Trophoblast cell (in vitro differentiated cells and primary cell): ENCODE measurements around the gene ITGA11.

ENCODE experiments used
- DNase-seq, 2 donors: peaks; one replicate each; pipeline ENCODE4 v3.0.0-alpha.2; 2016
- H2AFZ ChIP-seq: 2 replicates; pipeline ENCODE4 v1.6.1; 2013; ENCODE audit warnings: low read length, moderate library complexity, mild to moderate bottlenecking; ENCODE audit not compliant: insufficient read depth, poor library complexity
- H2AK5ac ChIP-seq: 2 replicates; pipeline ENCODE4 v1.6.1; 2013; ENCODE audit warnings: mild to moderate bottlenecking, low read length
- H2BK120ac ChIP-seq: 2 replicates; pipeline ENCODE4 v1.6.1; 2013; ENCODE audit warnings: low read length, mild to moderate bottlenecking, moderate library complexity; ENCODE audit not compliant: insufficient read depth, poor library complexity
- H2BK12ac ChIP-seq: 2 replicates; pipeline ENCODE4 v1.6.1; 2013; ENCODE audit warnings: mild to moderate bottlenecking, low read length, moderate library complexity
- H2BK5ac ChIP-seq: 2 replicates; pipeline ENCODE4 v1.6.1; 2013; ENCODE audit warnings: low read length, low read depth, moderate library complexity, mild to moderate bottlenecking; ENCODE audit not compliant: poor library complexity
- H3K14ac ChIP-seq: 2 replicates; pipeline ENCODE4 v1.6.1; 2013; ENCODE audit warnings: mild to moderate bottlenecking, low read length
- H3K18ac ChIP-seq: 2 replicates; pipeline ENCODE4 v1.6.1; 2013; ENCODE audit warnings: mild to moderate bottlenecking, low read length
- H3K23ac ChIP-seq: 2 replicates; pipeline ENCODE4 v1.6.1; 2013; ENCODE audit warnings: low read length
- H3K27ac ChIP-seq: 2 replicates; pipeline ENCODE4 v1.5.1; 2013; ENCODE audit warnings: low read depth, mild to moderate bottlenecking, inconsistent platforms, low read length, moderate library complexity
- H3K27me3 ChIP-seq: 2 replicates; pipeline ENCODE4 v1.6.1; 2013; ENCODE audit warnings: inconsistent platforms, mild to moderate bottlenecking, low read length, moderate library complexity; ENCODE audit not compliant: insufficient read depth
- H3K36me3 ChIP-seq, 2 experiments: 1 replicate in 1 of 2; 2 replicates in 1 of 2; pipeline ENCODE4 v1.6.1; 2013; ENCODE audit warnings: low read length in 2 of 2, mild to moderate bottlenecking in 2 of 2, moderate library complexity in 1 of 2; ENCODE audit not compliant: insufficient read depth in 2 of 2, control insufficient read depth in 1 of 2
- H3K4ac ChIP-seq: 2 replicates; pipeline ENCODE4 v1.6.1; 2013; ENCODE audit warnings: low read depth, mild to moderate bottlenecking, low read length, moderate library complexity
- H3K4me1 ChIP-seq, 2 experiments: 1 replicate in 1 of 2; 2 replicates in 1 of 2; pipeline ENCODE4 v1.6.1; 2013; ENCODE audit warnings: low read length in 2 of 2, mild to moderate bottlenecking in 2 of 2, moderate library complexity in 1 of 2; ENCODE audit not compliant: insufficient read depth in 2 of 2, control insufficient read depth in 1 of 2
- H3K4me2 ChIP-seq: 2 replicates; pipeline ENCODE4 v1.6.1; 2013; ENCODE audit warnings: inconsistent platforms, mild to moderate bottlenecking, low read length, moderate library complexity
- H3K4me3 ChIP-seq: 2 replicates; pipeline ENCODE4 v1.5.1; 2013; ENCODE audit warnings: mild to moderate bottlenecking, low read depth, low read length, inconsistent platforms
- H3K79me1 ChIP-seq: one replicate; pipeline ENCODE4 v1.6.1; 2013; ENCODE audit warnings: low read length
- H3K79me2 ChIP-seq: 2 replicates; pipeline ENCODE4 v1.6.1; 2013; ENCODE audit warnings: low read length, mild to moderate bottlenecking; ENCODE audit not compliant: control insufficient read depth, insufficient read depth, poor library complexity
- H3K9ac ChIP-seq: 2 replicates; pipeline ENCODE4 v1.6.1; 2013; ENCODE audit warnings: mild to moderate bottlenecking, low read length
- H3K9me3 ChIP-seq: 2 replicates; pipeline ENCODE4 v1.6.1; 2013; ENCODE audit warnings: low read depth, mild to moderate bottlenecking, control low read depth, inconsistent platforms, low read length; ENCODE audit not compliant: insufficient read depth
- H4K12ac ChIP-seq: 2 replicates; pipeline ENCODE4 v1.6.1; 2013; ENCODE audit warnings: low read depth, mild to moderate bottlenecking, low read length, moderate library complexity
- H4K8ac ChIP-seq: 2 replicates; pipeline ENCODE4 v1.6.1; 2013; ENCODE audit warnings: low read depth, mild to moderate bottlenecking, low read length, moderate library complexity
- H4K91ac ChIP-seq: one replicate; pipeline ENCODE4 v1.6.1; 2013; ENCODE audit warnings: low read depth, mild to moderate bottlenecking, low read length, moderate library complexity
- WGBS: extraction: QIAGEN DNeasy Blood & Tissue Kit; methylation state at CpG from one replicate; pipeline ENCODE4 v1.1.7; 2013; ENCODE audit warnings: missing lambda C conversion rate; ENCODE audit not compliant: insufficient read length, insufficient coverage; ENCODE audit errors: extremely low coverage; 5-methylcytosine and 5-hydroxymethylcytosine counted together

ITGA11 gene

DNA sequence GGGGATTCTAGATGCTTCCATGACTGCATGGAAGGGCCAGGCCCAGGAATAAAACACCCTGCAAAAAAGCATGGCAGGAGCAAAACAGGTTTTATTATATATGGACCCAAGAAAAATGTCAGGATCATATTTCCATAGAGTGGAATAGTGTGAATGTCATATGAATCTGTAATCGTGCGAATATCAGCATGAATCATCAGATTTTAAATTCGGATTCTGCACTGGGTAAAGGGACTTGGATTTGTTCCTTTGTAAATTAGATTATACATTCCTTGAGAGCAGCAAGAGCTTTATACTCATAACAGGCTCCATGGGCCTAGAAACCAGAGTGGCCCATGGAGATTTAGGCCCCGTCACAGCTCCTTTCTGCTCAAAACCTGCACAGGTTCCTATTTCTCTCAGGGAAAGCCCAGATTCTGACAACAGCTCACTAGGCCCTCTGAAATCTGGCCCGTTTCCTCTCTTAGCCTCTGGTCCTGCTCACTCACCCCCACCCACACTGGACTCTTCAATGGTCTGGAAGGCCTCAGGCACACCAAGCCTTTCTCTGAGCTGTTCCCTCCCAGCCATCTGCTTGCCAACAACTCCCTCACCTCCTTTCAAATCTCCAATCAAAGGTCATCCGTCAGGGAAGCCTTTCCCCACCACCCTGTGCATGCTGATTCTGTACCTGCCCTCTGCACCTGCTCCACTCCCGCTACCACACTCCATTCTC lies 78.4 kb downstream of the ITGA11 start:
- Histone ChIP-seq H2BK5ac (no peak overlapping the region), H3K4me1 (peaks cover 0 to 5% of the 10 kb centered on the region in 2 experiments), H3K23ac (no peak overlapping the region), H3K14ac (no peak overlapping the region), H3K4me2 (no peak overlapping the region), H2BK120ac (no peak overlapping the region), H3K27me3 (no peaks in the 10 kb centered on the region), H2AK5ac (no peak overlapping the region), H2AFZ (no peak overlapping the region), H3K9me3 (peaks cover 3% of the 10 kb centered on the region), H3K4me3 (no peak overlapping the region), H3K18ac (no peak overlapping the region), H3K79me2 (no peaks in the 10 kb centered on the region), H3K4ac (no peak overlapping the region), H4K91ac (no peak overlapping the region), H3K27ac (no peak overlapping the region), H2BK12ac (no peak overlapping the region), H3K36me3 (no peaks in the 10 kb centered on the region), H4K12ac (no peak overlapping the region), H4K8ac (no peak overlapping the region), H3K9ac (no peak overlapping the region), H3K79me1 (peaks cover 2% of the 10 kb centered on the region)
- no CpG with 5 or more reads among the region's 7 CpGs for WGBS
- no peak for DNase-seq

DNA sequence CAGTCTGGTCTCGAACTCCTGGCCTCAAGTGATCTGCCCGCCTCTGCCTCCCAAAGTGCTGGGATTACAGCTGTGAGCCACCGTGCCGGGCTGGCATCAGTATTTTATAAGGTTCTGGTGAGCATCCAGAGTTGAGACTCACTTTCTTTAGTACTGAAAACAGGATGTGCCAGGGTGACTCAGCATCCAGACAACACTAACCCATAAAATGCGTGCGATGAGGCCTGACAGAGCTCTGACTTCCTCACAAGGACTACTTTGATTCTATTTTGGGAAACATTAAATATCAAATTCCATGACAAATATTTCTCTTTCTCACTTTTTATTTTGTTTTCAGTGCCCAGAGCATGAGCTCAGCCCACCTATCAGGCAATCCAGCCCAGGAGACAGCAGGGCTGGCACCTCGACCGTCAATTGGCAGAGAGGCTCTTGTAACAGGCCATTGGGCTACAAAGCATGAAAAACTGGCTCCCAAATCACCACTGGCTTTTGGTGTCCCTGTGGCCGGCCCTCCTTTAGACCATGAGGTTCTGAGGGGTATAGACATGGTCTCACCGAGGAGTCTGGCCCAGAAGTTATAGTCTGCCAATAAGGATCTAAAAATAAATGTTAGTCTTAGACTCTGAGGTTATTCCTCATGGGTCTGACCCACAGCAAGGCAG lies 79.4 kb downstream of the ITGA11 start:
- Histone ChIP-seq H3K23ac (no peak overlapping the region), H4K8ac (peak overlapping the region; percentile 7), H3K27ac (no peak overlapping the region), H2BK120ac (peak overlapping the region; percentile 15), H3K9ac (no peak overlapping the region), H2BK12ac (peak overlapping the region; percentile 32), H3K14ac (peak overlapping the region; percentile 14), H3K79me2 (no peaks in the 10 kb centered on the region), H2AK5ac (no peak overlapping the region), H2BK5ac (no peak overlapping the region), H3K4ac (no peak overlapping the region), H4K12ac (no peak overlapping the region), H3K4me2 (no peak overlapping the region), H3K18ac (no peak overlapping the region), H4K91ac (peak overlapping the region; percentile 26), H3K4me3 (no peak overlapping the region), H3K36me3 (no peaks in the 10 kb centered on the region), H3K4me1 (peaks cover 3 to 7% of the 10 kb centered on the region in 2 experiments), H2AFZ (no peak overlapping the region), H3K27me3 (no peaks in the 10 kb centered on the region), H3K9me3 (peaks cover 3% of the 10 kb centered on the region), H3K79me1 (peaks cover 2% of the 10 kb centered on the region)
- no CpG with 5 or more reads among the region's 10 CpGs for WGBS
- peak; percentile 7 to 46 for DNase-seq

- Histone ChIP-seq H4K12ac (no peak overlapping the region), H3K27me3 (no peaks in the 10 kb centered on the region), H3K27ac (no peak overlapping the region), H4K8ac (no peak overlapping the region), H2BK120ac (no peak overlapping the region), H2AFZ (no peak overlapping the region), H3K79me1 (peaks cover 2% of the 10 kb centered on the region), H3K9ac (no peak overlapping the region), H3K18ac (no peak overlapping the region), H3K36me3 (no peaks in the 10 kb centered on the region), H3K4me1 (peaks cover 3 to 9% of the 10 kb centered on the region in 2 experiments), H4K91ac (no peak overlapping the region), H3K79me2 (no peaks in the 10 kb centered on the region), H3K14ac (no peak overlapping the region), H2BK12ac (no peak overlapping the region), H3K9me3 (no peaks in the 10 kb centered on the region), H3K4me2 (no peak overlapping the region), H3K23ac (no peak overlapping the region), H2BK5ac (no peak overlapping the region), H3K4ac (no peak overlapping the region), H2AK5ac (no peak overlapping the region), H3K4me3 (no peak overlapping the region)
- no CpG with 5 or more reads among the region's 6 CpGs for WGBS
- no peak for DNase-seq
These were observed 82.8 kb downstream of the ITGA11 start for GRCh38 chr15:68349151-68349550.

DNA sequence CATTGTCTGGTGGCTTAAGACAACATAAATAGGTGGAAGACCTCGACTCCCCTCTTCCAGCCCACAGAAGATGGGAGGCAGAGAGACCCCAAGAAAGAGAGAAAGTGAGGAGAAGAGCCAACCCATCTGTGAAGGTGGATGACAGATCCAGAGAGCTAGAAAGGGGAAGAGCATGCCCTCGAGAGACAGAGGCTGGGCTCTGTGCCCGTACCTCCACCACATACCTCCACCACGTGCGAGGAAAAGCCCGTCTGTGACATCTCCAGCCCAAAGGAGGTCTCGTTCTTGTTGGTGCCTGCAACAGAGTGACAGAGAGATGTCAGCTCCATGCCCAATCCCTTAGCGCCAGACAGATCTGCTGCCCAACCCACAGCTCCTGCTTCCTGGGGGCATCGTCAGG lies 83.4 kb downstream of the ITGA11 start:
- WGBS: no CpG with 5 or more reads among the region's 9 CpGs
- peaks cover 3 to 9% of the 10 kb centered on the region in 2 experiments for H3K4me1 ChIP-seq

More for the DNA sequence above, 83.4 kb downstream of the ITGA11 start:
- no peak overlapping the region for H3K4me3 ChIP-seq
- no peak overlapping the region for H2AFZ ChIP-seq
- DNase-seq: no peak
- H3K9ac ChIP-seq: no peak overlapping the region
- no peak overlapping the region for H3K14ac ChIP-seq
- no peak overlapping the region for H3K27ac ChIP-seq
- H2BK12ac ChIP-seq: no peak overlapping the region
- no peak overlapping the region for H4K8ac ChIP-seq
- peaks cover 2% of the 10 kb centered on the region for H3K79me1 ChIP-seq
- no peaks in the 10 kb centered on the region for H3K9me3 ChIP-seq
- H3K23ac ChIP-seq: no peak overlapping the region
- H3K79me2 ChIP-seq: no peaks in the 10 kb centered on the region
- H4K91ac ChIP-seq: no peak overlapping the region
- H2BK5ac ChIP-seq: no peak overlapping the region
- H3K27me3 ChIP-seq: no peaks in the 10 kb centered on the region
- H3K36me3 ChIP-seq: no peaks in the 10 kb centered on the region
- H3K4me2 ChIP-seq: no peak overlapping the region
- no peak overlapping the region for H3K4ac ChIP-seq
- no peak overlapping the region for H4K12ac ChIP-seq
- no peak overlapping the region for H2AK5ac ChIP-seq
- H2BK120ac ChIP-seq: no peak overlapping the region
- no peak overlapping the region for H3K18ac ChIP-seq
